Fibroblast of the aortic adventitia (primary cell): ENCODE results near the gene NTMT2. TPM values are rescaled to one million over a fixed set of nuclear protein-coding genes. Genes with fewer than 3 reads are reported as not detected.

Experiments
- DNase-seq: peaks from one replicate; pipeline ENCODE4 v3.0.0-alpha.2; 2010; ENCODE audit warnings: low read depth
- H3K4me3 ChIP-seq: 2 replicates; pipeline ENCODE4 v1.5.1; 2011; ENCODE audit warnings: low read depth, mild to moderate bottlenecking, control low read depth, low read length, moderate library complexity
- CTCF ChIP-seq: IDR thresholded peaks from 2 replicates; pipeline ENCODE4 v1.5.1; 2011; ENCODE audit warnings: mild to moderate bottlenecking, low read length, control low read depth, inconsistent platforms; ENCODE audit not compliant: insufficient read depth
- small RNA-seq: library from RNA; depleted of rRNA; stranded (forward); fragments of <200 nt; gene quantifications from one replicate; pipeline ENCODE3, GENCODE V24; 2012
- total RNA-seq: library from RNA; depleted of rRNA; stranded (reverse); fragments of >200 nt; gene quantifications from 2 replicates; pipeline ENCODE4 v1.2.3, GENCODE V29; 2012; ENCODE audit warnings: low replicate concordance

NTMT2 gene
- total RNA-seq, 1 donor, result not detected

- H3K4me3 ChIP-seq, result no peak overlapping the region
- DNase-seq, result peak; percentile 94
- TF ChIP-seq CTCF, result no peak
These were observed 69.5 kb downstream of the NTMT2 start for GRCh38 chr1:170215072-170215885.

- DNase-seq, result peak; percentile 53
- no peak overlapping the region for H3K4me3 ChIP-seq
- no peak for TF ChIP-seq CTCF
These were observed 71.9 kb downstream of the NTMT2 start for GRCh38 chr1:170217517-170218256.

GRCh38 chr1:170218257-170218650 is 72.5 kb downstream of the NTMT2 start:
- TF ChIP-seq CTCF, result no peak
- H3K4me3 ChIP-seq, result no peak overlapping the region
- DNase-seq, result peak; percentile 82

Small RNAs within 50 kb of the gene (small RNA-seq; reads per million reads assigned to genes)
- gene MIR3119-2, result not detected

Other genes with a start within 250 kb of the NTMT2 start
- 39.8 and 47.3 TPM in 2 replicates for gene KIFAP3, start 71.3 kb upstream of the NTMT2 start, total RNA-seq